Measurements from ENCODE around the gene MAGEA9B. TPM values are rescaled to one million over a fixed set of nuclear protein-coding genes. Genes with fewer than 3 reads are reported as not detected.
"Not testable (repeated sequence)": the region's sequence is repeated elsewhere in the genome, so short reads cannot be mapped to it uniquely, and the experiment has no call there.

MAGEA9B gene, protein sequence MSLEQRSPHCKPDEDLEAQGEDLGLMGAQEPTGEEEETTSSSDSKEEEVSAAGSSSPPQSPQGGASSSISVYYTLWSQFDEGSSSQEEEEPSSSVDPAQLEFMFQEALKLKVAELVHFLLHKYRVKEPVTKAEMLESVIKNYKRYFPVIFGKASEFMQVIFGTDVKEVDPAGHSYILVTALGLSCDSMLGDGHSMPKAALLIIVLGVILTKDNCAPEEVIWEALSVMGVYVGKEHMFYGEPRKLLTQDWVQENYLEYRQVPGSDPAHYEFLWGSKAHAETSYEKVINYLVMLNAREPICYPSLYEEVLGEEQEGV
- polyA plus RNA-seq (2011; rRNA removed) (not detected in 2 replicates), polyA minus RNA-seq (2011; rRNA and poly(A)+ RNA removed) (not detected in 2 replicates)

DNA sequence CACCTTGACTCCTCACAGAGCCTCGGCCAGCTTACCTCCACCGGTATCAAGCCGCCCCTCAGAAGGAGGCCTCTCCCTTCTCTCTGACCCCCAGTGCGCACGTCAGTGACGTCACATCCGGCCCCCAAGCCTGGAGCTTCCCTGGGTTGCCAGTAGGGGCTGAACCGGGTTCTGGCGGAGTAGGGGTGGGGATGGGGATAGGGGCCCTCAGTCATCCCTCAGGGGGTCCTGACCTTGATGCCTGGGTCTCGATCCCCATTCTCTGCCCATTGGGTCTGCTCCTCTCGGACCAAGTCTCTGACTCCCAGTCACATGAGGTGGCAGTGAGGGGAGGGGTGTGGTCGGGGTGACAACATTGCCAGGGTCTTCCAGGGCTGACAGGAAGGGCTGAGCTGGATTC, at the start of gene MAGEA9B:
MAGEA9B (minus strand) TSS at position 101 of the 400 bp plus-strand sequence. CDS start 4,280 bp downstream, outside the sequence.
- H3K4me3 ChIP-seq (ENCODE audit: low read depth, low read length); DNase-seq (ENCODE audit: low read depth, low spot score); POLR2A ChIA-PET; CTCF ChIA-PET; H3K9me3 ChIP-seq (ENCODE audit: control insufficient read depth, insufficient read depth, low read length); H3K27me3 ChIP-seq (ENCODE audit: control insufficient read depth, insufficient read depth, low read length); H3K27ac ChIP-seq (ENCODE audit: low read depth, low read length): not testable (repeated sequence)

DNA sequence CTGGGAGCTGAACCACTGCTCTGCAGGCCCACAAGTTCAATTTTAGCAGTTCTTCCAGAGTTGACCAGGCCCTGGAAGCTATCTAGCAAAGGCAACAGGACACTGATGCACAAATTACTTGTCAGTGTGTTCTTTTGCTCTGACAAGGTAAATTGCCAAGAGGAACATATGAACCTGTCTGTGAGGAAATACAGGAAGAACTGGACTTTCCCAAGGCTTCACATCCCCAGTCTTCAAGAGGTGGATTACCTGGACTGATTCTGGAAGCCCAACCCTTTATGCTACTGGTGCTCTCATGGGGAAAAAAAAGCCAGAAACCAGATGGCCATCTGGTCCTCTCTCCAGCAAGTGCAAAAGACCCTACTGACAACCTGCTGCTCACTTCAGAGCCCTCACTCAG, 46.3 kb upstream of the MAGEA9B start:
- no peaks in the 10 kb centered on the region for H3K9me3 ChIP-seq (ENCODE audit: control insufficient read depth, insufficient read depth, low read length)
- ChIA-PET CTCF (no interaction called here), POLR2A (no interaction called here)
- no peak for DNase-seq (ENCODE audit: low read depth, low spot score)
- TF ChIP-seq, protein P1, sequence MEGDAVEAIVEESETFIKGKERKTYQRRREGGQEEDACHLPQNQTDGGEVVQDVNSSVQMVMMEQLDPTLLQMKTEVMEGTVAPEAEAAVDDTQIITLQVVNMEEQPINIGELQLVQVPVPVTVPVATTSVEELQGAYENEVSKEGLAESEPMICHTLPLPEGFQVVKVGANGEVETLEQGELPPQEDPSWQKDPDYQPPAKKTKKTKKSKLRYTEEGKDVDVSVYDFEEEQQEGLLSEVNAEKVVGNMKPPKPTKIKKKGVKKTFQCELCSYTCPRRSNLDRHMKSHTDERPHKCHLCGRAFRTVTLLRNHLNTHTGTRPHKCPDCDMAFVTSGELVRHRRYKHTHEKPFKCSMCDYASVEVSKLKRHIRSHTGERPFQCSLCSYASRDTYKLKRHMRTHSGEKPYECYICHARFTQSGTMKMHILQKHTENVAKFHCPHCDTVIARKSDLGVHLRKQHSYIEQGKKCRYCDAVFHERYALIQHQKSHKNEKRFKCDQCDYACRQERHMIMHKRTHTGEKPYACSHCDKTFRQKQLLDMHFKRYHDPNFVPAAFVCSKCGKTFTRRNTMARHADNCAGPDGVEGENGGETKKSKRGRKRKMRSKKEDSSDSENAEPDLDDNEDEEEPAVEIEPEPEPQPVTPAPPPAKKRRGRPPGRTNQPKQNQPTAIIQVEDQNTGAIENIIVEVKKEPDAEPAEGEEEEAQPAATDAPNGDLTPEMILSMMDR (IDR thresholded peaks at IDR 0.05; ENCODE audit: low read depth, low read length): no peak
- H3K27ac ChIP-seq (ENCODE audit: low read depth, low read length): no peak overlapping the region
- H3K27me3 ChIP-seq (ENCODE audit: control insufficient read depth, insufficient read depth, low read length): no peaks in the 10 kb centered on the region
- no peak overlapping the region for H3K4me3 ChIP-seq (ENCODE audit: low read depth, low read length)

DNA sequence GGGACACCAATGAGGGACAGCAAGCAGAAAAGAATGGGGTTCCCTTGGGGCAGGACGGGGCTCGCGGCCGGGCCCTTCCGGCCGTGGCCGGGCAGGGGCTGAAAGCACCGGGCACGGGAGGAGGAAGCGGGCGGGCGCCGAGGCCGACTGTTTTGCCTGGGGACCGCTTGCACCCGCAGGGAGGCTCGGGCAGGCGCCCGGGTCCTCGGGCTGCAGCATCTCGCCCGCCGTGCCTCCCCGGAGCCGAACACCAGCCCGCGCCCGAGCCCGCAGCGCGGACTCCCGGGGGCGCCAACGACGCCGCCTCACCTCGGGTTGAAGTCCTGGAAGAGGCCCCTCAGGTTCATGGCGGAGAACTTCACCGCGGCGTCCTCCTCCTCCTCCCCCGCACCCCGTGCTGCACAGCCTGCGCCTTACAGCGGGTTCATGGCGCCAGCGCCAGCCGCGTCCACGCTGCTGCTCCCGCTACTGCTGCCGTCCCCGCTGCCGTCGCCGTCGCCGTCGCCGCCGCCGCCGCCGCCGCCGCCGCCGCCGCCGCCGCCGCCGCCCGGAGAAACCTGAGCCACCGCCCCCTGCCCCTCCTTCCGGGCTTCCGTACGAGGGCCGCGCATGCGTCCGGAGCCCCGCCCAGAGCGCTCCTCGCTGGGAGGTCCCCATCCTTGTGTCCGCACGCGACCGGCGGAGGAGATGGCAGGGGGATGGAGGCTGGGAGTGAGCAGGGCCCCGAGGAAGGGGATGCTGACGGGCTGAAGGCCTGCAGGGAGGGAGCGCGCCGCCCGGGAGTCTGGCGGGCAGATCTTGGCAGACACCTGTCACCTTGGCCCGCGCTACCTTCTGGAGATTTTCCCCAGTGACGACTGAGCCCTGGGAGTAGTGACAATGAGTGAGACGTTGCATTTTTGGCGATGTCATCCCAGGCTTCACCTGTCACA, 44.2 kb upstream of the MAGEA9B start, which contains the start of gene TMEM185A:
TMEM185A (minus strand) TSS at position 559 of the 932 bp plus-strand sequence; CDS start at position 347, 212 bp downstream.
- ChIA-PET POLR2A (no interaction called here), CTCF (no interaction called here)
- Histone ChIP-seq H3K9me3 (ENCODE audit: control insufficient read depth, insufficient read depth, low read length) (no peaks in the 10 kb centered on the region), H3K27me3 (ENCODE audit: control insufficient read depth, insufficient read depth, low read length) (no peaks in the 10 kb centered on the region), H3K4me3 (ENCODE audit: low read depth, low read length) (peak within 1 kb of the TSS; percentile 73), H3K27ac (ENCODE audit: low read depth, low read length) (peak within 1 kb of the TSS; percentile 57)
- no peak for DNase-seq (ENCODE audit: low read depth, low spot score)
- TF ChIP-seq, protein P1 (IDR thresholded peaks at IDR 0.05; ENCODE audit: low read depth, low read length): no peak

DNA sequence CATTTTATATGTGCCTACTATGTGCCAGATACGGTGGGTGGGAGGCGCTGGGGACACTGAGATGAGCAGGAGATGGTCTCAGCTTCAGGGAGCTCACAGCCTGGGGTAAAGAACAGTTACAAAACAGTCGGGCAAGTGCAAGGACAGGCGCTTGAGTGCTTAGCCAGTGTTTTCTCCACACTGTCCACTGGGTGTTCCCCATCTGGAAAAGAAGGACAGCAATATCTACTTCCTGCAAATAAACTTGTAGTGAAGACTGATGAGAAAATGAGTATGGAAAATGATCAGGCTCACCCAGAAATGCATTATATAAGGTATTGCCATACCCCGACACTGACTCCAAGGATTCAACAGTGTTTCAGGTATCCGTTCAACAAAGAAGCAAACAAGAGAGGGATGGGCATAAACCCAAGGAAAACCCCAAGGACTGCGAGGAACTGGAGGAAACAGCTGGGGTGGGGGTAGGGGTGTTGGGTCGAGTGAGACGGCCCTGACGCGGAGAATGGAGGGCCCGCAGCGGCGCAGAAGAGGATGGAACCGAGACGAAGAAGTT, 43.5 kb upstream of the MAGEA9B start:
- Histone ChIP-seq H3K9me3 (ENCODE audit: control insufficient read depth, insufficient read depth, low read length) (no peaks in the 10 kb centered on the region), H3K27me3 (ENCODE audit: control insufficient read depth, insufficient read depth, low read length) (no peaks in the 10 kb centered on the region), H3K27ac (ENCODE audit: low read depth, low read length) (peak overlapping the region; percentile 57), H3K4me3 (ENCODE audit: low read depth, low read length) (peak overlapping the region; percentile 73)
- DNase-seq (ENCODE audit: low read depth, low spot score): peak; percentile 4
- CTCF ChIA-PET: interaction anchor here (0.6 kb wide), 1 partner anchor 119 kb away, joined by 3 read pairs; no protein-coding TSS in a partner anchor
- POLR2A ChIA-PET: no interaction called here
- TF ChIP-seq, protein P1 (IDR thresholded peaks at IDR 0.05; ENCODE audit: low read depth, low read length): peak; percentile 38

DNA sequence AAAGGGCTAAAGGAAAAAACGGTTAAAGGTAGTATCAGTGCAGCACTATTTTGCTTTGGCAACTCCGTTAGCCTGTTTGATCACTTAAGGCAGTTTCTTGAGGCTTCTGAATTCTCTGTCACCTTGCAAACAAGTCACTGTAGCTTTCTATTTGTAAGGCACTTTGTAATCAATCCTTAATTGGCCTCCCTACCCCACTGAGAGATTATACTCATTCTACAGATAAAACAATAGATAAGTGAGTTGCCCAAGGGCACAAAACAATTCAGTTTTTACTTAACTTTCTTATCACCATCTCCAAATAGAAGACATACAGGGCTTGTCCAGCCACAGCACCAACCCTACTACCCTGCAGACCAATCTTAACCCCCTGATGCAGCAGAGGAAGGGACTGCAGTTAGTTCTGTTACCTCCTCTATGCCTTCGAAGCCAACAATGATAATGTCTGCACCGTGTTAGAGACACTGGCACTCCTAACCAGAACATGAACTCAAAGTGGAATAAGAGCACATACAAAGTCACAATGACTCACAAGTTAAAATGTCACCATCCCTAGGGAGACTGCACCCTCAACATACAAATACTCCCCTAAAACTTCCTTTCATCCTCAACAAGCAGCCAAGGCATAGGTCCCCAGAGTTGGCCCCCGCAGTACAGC, 42.6 kb upstream of the MAGEA9B start:
- POLR2A ChIA-PET: no interaction called here
- no peak for DNase-seq (ENCODE audit: low read depth, low spot score)
- CTCF ChIA-PET: interaction anchor here (0.6 kb wide), 1 partner anchor 118 kb away, joined by 3 read pairs; no protein-coding TSS in a partner anchor
- Histone ChIP-seq H3K4me3 (ENCODE audit: low read depth, low read length) (peak overlapping the region; percentile 73; the same call in 1 of the 2 replicates), H3K27me3 (ENCODE audit: control insufficient read depth, insufficient read depth, low read length) (no peaks in the 10 kb centered on the region), H3K9me3 (ENCODE audit: control insufficient read depth, insufficient read depth, low read length) (no peaks in the 10 kb centered on the region), H3K27ac (ENCODE audit: low read depth, low read length) (no peak overlapping the region)
- TF ChIP-seq, protein P1 (IDR thresholded peaks at IDR 0.05; ENCODE audit: low read depth, low read length): no peak
